ENCODE results near the gene HIPK1.

The HIPK1 gene

DNA sequence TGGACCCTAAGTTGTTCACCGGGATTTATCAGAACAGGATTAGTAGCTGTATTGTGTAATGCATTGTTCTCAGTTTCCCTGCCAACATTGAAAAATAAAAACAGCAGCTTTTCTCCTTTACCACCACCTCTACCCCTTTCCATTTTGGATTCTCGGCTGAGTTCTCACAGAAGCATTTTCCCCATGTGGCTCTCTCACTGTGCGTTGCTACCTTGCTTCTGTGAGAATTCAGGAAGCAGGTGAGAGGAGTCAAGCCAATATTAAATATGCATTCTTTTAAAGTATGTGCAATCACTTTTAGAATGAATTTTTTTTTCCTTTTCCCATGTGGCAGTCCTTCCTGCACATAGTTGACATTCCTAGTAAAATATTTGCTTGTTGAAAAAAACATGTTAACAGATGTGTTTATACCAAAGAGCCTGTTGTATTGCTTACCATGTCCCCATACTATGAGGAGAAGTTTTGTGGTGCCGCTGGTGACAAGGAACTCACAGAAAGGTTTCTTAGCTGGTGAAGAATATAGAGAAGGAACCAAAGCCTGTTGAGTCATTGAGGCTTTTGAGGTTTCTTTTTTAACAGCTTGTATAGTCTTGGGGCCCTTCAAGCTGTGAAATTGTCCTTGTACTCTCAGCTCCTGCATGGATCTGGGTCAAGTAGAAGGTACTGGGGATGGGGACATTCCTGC lies 46.2 kb downstream of the HIPK1 start:
- FAIRE-seq = no peak
- DNase-seq (ENCODE audit: insufficient read length, low spot score) = no peak

DNA sequence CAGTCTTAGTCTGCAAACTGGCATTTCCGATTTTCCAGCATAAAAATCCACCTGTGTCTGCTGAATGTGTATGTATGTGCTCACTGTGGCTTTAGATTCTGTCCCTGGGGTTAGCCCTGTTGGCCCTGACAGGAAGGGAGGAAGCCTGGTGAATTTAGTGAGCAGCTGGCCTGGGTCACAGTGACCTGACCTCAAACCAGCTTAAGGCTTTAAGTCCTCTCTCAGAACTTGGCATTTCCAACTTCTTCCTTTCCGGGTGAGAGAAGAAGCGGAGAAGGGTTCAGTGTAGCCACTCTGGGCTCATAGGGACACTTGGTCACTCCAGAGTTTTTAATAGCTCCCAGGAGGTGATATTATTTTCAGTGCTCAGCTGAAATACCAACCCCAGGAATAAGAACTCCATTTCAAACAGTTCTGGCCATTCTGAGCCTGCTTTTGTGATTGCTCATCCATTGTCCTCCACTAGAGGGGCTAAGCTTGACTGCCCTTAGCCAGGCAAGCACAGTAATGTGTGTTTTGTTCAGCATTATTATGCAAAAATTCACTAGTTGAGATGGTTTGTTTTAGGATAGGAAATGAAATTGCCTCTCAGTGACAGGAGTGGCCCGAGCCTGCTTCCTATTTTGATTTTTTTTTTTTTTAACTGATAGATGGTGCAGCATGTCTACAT lies 47.6 kb downstream of the HIPK1 start:
- no peak for FAIRE-seq
- TF ChIP-seq, protein P1, sequence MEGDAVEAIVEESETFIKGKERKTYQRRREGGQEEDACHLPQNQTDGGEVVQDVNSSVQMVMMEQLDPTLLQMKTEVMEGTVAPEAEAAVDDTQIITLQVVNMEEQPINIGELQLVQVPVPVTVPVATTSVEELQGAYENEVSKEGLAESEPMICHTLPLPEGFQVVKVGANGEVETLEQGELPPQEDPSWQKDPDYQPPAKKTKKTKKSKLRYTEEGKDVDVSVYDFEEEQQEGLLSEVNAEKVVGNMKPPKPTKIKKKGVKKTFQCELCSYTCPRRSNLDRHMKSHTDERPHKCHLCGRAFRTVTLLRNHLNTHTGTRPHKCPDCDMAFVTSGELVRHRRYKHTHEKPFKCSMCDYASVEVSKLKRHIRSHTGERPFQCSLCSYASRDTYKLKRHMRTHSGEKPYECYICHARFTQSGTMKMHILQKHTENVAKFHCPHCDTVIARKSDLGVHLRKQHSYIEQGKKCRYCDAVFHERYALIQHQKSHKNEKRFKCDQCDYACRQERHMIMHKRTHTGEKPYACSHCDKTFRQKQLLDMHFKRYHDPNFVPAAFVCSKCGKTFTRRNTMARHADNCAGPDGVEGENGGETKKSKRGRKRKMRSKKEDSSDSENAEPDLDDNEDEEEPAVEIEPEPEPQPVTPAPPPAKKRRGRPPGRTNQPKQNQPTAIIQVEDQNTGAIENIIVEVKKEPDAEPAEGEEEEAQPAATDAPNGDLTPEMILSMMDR (IDR thresholded peaks at IDR 0.05; ENCODE audit: insufficient read depth, missing control alignments) = peak; percentile 30
- no peak for DNase-seq (ENCODE audit: insufficient read length, low spot score)

More for the DNA sequence above, 46.2 kb downstream of the HIPK1 start:
- TF ChIP-seq, protein P1 (IDR thresholded peaks at IDR 0.05; ENCODE audit: insufficient read depth, missing control alignments) = no peak

DNA sequence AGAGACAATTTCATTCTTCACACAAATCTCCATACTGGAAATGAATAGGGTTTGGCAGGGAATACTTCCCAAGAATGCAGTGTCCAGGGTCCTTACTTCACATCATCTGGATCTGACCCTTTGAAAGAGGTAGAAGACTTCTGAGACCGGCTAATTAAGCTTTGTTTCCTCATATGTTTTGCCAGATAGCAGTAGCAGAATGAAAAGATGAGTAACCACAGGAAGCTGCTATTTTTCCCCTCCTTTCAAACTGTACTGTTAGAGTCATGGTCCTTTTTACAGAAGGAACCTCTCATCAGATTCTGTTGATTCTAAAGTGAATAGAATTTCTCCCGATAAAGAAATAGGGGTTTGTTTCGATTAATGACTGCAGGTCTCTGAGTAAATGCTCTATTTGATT lies 48.8 kb downstream of the HIPK1 start:
- TF ChIP-seq, protein P1 (IDR thresholded peaks at IDR 0.05; ENCODE audit: insufficient read depth, missing control alignments) = no peak
- DNase-seq (ENCODE audit: insufficient read length, low spot score) (no peak), FAIRE-seq (no peak)

DNA sequence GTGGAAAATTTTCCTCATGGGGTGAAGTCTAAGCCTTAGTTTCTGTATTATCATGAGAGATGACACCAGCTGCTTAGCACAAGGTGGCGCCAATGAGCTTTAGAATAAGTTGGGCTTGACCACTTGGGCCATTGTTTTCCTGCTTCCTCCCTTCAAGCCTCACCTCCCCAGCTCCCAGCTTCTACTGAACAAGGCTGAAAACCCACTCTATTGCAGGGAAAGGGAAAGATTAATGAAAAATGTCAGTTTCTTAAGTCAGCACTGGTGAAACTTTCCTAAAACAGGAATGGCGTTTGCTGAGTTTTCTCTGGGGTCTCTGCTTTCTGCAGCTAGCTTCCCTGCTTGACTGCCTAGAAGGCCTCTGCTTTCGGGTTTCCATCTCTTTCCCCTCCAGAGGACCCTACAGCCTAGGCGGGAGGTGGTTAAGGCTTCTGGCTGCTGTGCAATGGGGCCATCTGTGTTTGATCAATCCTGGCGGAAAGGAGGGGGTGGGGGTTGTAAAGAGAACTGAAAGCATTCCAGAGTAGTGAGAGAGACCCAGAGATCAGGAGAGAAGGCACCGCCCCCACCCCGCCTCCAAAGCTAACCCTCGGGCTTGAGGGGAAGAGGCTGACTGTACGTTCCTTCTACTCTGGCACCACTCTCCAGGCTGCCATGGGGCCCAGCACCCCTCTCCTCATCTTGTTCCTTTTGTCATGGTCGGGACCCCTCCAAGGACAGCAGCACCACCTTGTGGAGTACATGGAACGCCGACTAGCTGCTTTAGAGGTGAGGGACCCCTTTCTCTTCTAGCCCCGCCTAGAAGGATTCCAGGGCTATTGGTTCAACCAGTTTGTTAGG lies 50.0 kb downstream of the HIPK1 start, which contains the start of gene OLFML3:
Gene OLFML3 (plus strand): TSS at position 612 of the 840 bp plus-strand sequence. CDS start 43 bp downstream, at position 655.
- TF ChIP-seq, protein P1 (IDR thresholded peaks at IDR 0.05; ENCODE audit: insufficient read depth, missing control alignments) = peak; percentile 81
- no peak for FAIRE-seq
- DNase-seq (ENCODE audit: insufficient read length, low spot score) = peak; percentile 41

DNA sequence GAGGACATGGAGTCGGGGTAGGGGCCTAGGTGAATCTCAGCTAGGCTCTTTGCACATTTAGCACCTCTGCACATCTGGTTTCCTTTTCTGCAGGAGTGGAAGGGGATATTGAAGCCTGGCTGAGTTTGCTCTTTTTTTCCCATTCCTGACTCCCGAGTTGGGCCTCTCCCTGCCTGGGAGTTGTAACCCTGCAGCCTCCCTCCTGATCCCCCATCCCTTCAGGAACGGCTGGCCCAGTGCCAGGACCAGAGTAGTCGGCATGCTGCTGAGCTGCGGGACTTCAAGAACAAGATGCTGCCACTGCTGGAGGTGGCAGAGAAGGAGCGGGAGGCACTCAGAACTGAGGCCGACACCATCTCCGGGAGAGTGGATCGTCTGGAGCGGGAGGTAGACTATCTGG lies 51.0 kb downstream of the HIPK1 start:
- DNase-seq (ENCODE audit: insufficient read length, low spot score) (no peak), FAIRE-seq (no peak)
- TF ChIP-seq, protein P1 (IDR thresholded peaks at IDR 0.05; ENCODE audit: insufficient read depth, missing control alignments) = no peak

DNA sequence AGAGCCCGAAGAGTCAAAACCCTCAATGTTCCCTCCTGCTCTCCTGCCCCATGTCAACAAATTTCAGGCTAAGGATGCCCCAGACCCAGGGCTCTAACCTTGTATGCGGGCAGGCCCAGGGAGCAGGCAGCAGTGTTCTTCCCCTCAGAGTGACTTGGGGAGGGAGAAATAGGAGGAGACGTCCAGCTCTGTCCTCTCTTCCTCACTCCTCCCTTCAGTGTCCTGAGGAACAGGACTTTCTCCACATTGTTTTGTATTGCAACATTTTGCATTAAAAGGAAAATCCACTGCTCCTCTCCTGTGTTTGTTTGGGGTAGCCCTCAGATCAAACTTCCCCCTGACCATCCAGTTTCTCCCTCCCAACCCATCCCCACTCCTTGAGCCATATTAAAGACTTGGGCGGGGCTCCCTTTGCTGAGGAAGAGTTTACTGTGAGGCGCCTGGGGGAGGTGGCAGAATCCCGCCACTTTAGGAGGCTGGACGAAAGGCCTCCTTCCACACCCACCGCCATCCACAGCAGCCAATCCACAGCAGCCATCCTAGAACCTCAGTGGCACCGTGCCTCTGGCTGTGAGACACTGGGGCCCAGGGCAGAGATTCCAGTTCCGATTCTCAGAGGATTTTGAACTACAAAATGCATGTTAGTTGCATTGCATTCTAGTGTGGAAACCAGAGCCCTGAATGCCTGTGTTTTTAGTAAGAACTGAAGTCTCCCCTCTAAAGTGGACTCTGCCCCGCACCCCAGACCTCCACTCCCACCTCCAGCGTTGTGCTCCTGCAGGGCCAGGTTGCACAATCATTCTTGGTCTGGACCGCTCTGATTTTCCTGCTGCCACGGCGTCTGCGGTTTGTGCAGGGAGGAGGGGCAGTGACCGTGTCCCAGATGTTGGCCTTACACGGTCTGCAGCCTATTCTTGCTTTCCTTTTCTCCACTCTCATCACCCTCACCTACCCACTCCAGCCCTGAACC lies 53.1 kb downstream of the HIPK1 start:
- TF ChIP-seq, protein P1 (IDR thresholded peaks at IDR 0.05; ENCODE audit: insufficient read depth, missing control alignments) = no peak
- no peak for DNase-seq (ENCODE audit: insufficient read length, low spot score)
- FAIRE-seq = no peak
